IgD-negative memory B cell (primary cell): ENCODE measurements around the gene UBA6. TPM values are rescaled to one million over a fixed set of nuclear protein-coding genes. Genes with fewer than 3 reads are reported as not detected.
A peak's percentile ranks its signal among the peaks of the same experiment; 100 is the strongest.

Source experiments
- H3K27ac Mint-ChIP-seq, 3 donors: one replicate each; pipeline ENCODE4 v1.8.0; 2020 to 2022; ENCODE audit warnings: mild to moderate bottlenecking in 3 of 3, mixed read lengths in 3 of 3, moderate library complexity in 1 of 3
- H3K27me3 Mint-ChIP-seq: one replicate; pipeline ENCODE4 v1.8.0; 2021; ENCODE audit warnings: mixed read lengths
- H3K36me3 Mint-ChIP-seq: one replicate; pipeline ENCODE4 v1.8.0; 2020; ENCODE audit warnings: mild to moderate bottlenecking, mixed read lengths
- H3K4me1 Mint-ChIP-seq, 3 donors: one replicate each; pipeline ENCODE4 v1.8.0; 2020 to 2022; ENCODE audit warnings: mixed read lengths in 3 of 3, mild to moderate bottlenecking in 1 of 3
- H3K4me3 Mint-ChIP-seq, 4 donors: one replicate each; pipeline ENCODE4 v1.8.0; 2020 to 2022; ENCODE audit warnings: mild to moderate bottlenecking in 4 of 4, mixed read lengths in 4 of 4, moderate library complexity in 3 of 4
- H3K9me3 Mint-ChIP-seq, 3 donors: one replicate each; pipeline ENCODE4 v1.8.0; 2020 to 2021; ENCODE audit warnings: mixed read lengths in 3 of 3, mild to moderate bottlenecking in 1 of 3
- polyA plus RNA-seq: library from polyadenylated mRNA; unstranded; fragments of 300-500 nt; fragmentation: Illumina TruSeq; gene quantifications from one replicate; pipeline ENCODE4 v1.2.3, GENCODE V29; 2021

UBA6 gene
- polyA plus RNA-seq, 1 donor from 2014 or later = 29.3 TPM

DNA sequence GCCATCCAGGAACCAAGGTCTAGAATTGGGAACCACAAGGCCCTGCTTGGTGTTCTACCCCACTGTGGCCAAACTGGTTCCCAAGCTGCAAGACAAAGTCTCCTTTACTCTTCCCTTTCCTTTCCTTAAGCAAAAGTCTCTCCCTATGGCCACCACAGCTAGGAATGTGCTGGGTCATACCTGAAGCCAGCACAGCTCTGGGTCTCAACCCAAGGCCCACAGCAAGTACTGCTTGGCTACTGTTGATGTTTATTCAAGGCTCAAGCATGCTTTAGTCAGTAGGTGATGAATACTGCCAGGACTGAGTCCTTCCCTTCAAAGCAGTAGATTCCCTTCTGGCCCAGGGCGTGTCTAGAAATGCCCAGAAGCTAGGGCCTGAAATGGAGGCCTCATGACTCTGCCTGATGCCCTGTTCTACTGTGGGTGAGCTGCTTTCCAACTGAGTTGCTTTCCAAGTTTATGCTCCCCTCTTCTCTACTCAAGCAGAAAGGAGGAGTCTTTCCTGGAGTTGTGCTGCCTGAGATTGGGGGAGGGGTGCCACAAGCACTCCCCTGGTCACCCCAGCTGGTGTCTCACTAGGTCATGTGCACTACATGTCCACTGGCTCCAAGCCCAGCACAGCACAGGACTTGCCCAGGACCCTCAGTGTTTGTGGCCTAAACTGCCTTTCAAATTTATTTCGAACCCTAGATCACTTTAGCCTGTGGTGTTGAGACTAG is 97.5 kb downstream of the UBA6 start:
- peaks cover 12 to 19% (median 15%) of the 10 kb centered on the region in 3 donors for H3K4me1 Mint-ChIP-seq
- no peaks in the 10 kb centered on the region for H3K9me3 Mint-ChIP-seq
- no peak overlapping the region for H3K4me3 Mint-ChIP-seq
- peaks cover 19% of the 10 kb centered on the region for H3K36me3 Mint-ChIP-seq
- H3K27ac Mint-ChIP-seq = peak overlapping the region; percentile 31 to 76 (median 55)
- no peaks in the 10 kb centered on the region for H3K27me3 Mint-ChIP-seq

DNA sequence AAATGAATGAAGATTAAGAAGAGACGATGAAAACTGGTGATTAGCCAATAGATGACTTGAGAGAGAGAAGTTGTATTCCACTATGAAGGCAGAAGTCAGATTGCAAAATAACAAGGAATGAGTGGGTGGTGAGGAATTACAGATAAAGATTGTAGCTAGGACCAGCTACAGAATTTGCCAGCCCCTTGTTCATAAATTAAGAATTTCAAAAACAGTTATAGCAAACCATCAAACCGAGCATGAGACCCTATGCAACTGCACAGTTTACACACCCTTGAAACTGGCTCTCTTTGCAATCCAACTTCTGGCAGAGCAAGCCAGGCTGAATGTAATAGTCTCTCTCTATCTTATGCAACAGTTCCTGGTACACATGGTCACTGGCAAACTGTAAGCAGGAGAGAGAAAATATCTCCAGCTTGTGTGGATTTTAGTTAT is 107.2 kb downstream of the UBA6 start:
- Mint-ChIP-seq H3K27ac (no peak overlapping the region), H3K4me3 (no peak overlapping the region), H3K9me3 (peaks cover 0 to 3% (median 0%) of the 10 kb centered on the region in 3 donors), H3K4me1 (peaks cover 16 to 24% (median 21%) of the 10 kb centered on the region in 3 donors), H3K36me3 (peaks cover 34% of the 10 kb centered on the region), H3K27me3 (no peaks in the 10 kb centered on the region)

DNA sequence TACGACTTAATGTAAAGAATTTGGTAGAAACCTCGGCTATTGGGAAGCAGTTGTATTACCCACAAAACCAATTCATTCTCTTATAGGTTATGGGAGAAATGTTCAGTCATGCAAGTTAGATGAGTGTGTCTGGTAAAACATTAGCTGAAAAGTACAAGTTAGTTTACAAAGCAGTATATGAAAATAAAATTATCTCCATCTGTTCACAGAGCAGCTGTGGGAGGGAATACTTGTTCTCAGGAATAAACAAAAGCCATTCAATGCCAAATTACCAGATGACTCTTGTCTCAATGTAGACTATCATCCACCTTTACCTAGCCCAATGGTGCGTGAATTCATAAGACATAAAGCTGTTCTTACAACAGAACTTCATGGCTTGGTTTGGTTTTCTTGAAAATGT is 113.8 kb downstream of the UBA6 start:
- no peak overlapping the region for H3K4me3 Mint-ChIP-seq
- peaks cover 2 to 13% (median 12%) of the 10 kb centered on the region in 3 donors for H3K4me1 Mint-ChIP-seq
- H3K9me3 Mint-ChIP-seq = no peaks in the 10 kb centered on the region
- H3K27ac Mint-ChIP-seq = no peak overlapping the region
- no peaks in the 10 kb centered on the region for H3K27me3 Mint-ChIP-seq
- H3K36me3 Mint-ChIP-seq = peaks cover 23% of the 10 kb centered on the region

DNA sequence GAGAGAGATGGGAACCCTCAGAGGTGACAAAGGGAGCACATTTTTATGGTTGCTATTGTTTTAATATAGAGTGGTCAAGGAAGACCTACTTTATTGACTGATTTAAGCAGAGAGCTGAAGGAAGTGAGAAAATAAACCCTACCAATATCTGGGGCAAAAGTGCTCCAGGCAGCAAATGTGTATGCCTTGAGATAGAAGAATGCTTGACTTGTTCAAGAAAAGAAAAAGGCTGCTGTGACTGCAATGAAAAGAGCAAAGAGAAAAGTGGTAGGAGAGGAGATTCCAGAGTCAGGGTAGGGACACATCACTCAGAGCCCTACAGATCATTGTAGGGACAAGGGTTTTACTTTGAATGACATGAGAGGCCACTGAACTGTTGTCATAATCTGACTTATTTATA is 116.5 kb downstream of the UBA6 start:
- Mint-ChIP-seq H3K4me3 (no peak overlapping the region), H3K27ac (peak overlapping the region in 1 of 3 donors; percentile 65), H3K4me1 (peaks cover 19 to 28% (median 25%) of the 10 kb centered on the region in 3 donors)

DNA sequence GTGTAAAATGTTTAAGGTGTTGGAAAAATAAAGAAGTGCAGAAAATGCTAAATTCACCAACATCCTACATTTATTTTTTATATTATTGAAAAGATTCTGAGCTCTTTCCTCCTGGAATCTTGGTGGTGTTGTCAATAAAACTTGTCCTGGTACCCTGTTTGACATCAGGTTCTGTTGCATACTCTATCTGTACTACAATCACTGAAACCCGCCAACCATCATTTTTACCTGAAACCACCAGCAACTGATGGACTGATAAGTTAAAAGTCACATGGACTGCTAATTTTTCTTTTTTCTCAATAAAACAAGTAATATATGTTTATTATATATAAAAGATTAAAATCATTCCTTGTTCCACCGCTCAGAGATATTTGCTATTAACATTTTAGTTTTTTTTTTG is 119.0 kb downstream of the UBA6 start:
- Mint-ChIP-seq H3K27me3 (no peaks in the 10 kb centered on the region), H3K36me3 (peaks cover 23% of the 10 kb centered on the region), H3K27ac (peak overlapping the region; percentile 43 to 96 (median 93)), H3K4me3 (peak overlapping the region in 3 of 4 donors; percentile 1 to 55 (median 28)), H3K4me1 (peaks cover 25 to 34% (median 33%) of the 10 kb centered on the region in 3 donors), H3K9me3 (no peaks in the 10 kb centered on the region)

More for the DNA sequence above, 116.5 kb downstream of the UBA6 start:
- Mint-ChIP-seq H3K36me3 (peaks cover 18% of the 10 kb centered on the region), H3K27me3 (no peaks in the 10 kb centered on the region), H3K9me3 (no peaks in the 10 kb centered on the region)

- Mint-ChIP-seq H3K9me3 (no peaks in the 10 kb centered on the region), H3K4me1 (peaks cover 29 to 38% (median 33%) of the 10 kb centered on the region in 3 donors), H3K4me3 (peak overlapping the region; percentile 1 to 72 (median 64)), H3K36me3 (peaks cover 26% of the 10 kb centered on the region), H3K27ac (peak overlapping the region; percentile 43 to 96 (median 93)), H3K27me3 (no peaks in the 10 kb centered on the region)
Measured at GRCh38 chr4:67581208-67581857, 119.6 kb downstream of the UBA6 start.

GRCh38 chr4:67580577-67580976 is 120.4 kb downstream of the UBA6 start:
- peak overlapping the region; percentile 43 to 96 (median 93) for H3K27ac Mint-ChIP-seq
- H3K4me1 Mint-ChIP-seq = peaks cover 34 to 42% (median 39%) of the 10 kb centered on the region in 3 donors
- H3K9me3 Mint-ChIP-seq = no peaks in the 10 kb centered on the region
- H3K27me3 Mint-ChIP-seq = no peaks in the 10 kb centered on the region
- H3K36me3 Mint-ChIP-seq = peaks cover 23% of the 10 kb centered on the region
- peak overlapping the region in 2 of 4 donors; percentile 1 to 64 for H3K4me3 Mint-ChIP-seq

DNA sequence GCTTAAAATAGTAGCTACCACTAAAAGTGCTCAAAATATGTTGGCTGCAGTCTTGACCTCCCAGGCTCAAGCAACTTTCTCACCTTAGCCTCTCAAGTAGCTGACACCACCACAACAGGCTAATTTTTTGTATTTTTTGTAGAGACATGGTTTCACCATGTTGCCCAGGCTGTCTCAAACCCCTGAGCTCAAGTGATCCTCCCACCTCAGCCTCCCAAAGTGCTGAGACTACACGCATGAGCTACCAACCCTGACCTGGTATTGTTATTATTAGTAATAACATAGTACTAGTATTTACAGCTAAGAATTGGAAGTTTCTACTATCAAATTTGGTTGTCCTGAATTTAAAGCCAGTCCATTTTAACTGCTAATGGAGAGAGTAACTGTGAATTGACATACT is 124.4 kb downstream of the UBA6 start:
- H3K36me3 Mint-ChIP-seq = peaks cover 16% of the 10 kb centered on the region
- H3K4me3 Mint-ChIP-seq = peak overlapping the region in 2 of 4 donors; percentile 29 to 86
- peaks cover 51 to 60% (median 55%) of the 10 kb centered on the region in 3 donors for H3K4me1 Mint-ChIP-seq
- H3K27ac Mint-ChIP-seq = peak overlapping the region; percentile 76 to 97 (median 96)
- H3K27me3 Mint-ChIP-seq = no peaks in the 10 kb centered on the region
- no peaks in the 10 kb centered on the region for H3K9me3 Mint-ChIP-seq

DNA sequence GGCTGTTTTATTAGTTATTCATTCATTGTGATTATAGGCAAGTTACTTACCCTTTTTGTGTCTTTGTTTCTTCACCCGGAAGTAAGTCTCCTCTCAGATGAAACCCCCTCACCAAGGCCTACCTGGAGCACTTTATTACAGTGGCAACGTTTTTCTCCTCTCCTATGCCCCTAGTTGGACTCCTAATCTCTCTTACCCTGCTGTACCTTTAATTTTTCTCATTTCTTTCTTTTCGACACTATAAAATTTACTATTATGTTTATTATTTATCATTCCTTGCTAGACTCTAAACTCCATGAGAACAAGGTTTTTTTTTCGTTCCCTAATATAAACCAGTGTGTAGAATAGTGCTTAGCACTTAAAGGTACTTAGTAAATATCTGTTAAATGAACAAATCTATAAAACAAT is 124.9 kb downstream of the UBA6 start:
- Mint-ChIP-seq H3K36me3 (peaks cover 14% of the 10 kb centered on the region), H3K27ac (peak overlapping the region; percentile 76 to 97 (median 96)), H3K9me3 (no peaks in the 10 kb centered on the region), H3K27me3 (no peaks in the 10 kb centered on the region), H3K4me1 (peaks cover 46 to 59% (median 50%) of the 10 kb centered on the region in 3 donors), H3K4me3 (peak overlapping the region; percentile 9 to 87 (median 77))

GRCh38 chr4:67575232-67576058 is 125.5 kb downstream of the UBA6 start:
- peaks cover 40 to 55% (median 46%) of the 10 kb centered on the region in 3 donors for H3K4me1 Mint-ChIP-seq
- H3K27ac Mint-ChIP-seq = peak overlapping the region; percentile 76 to 97 (median 96)
- H3K27me3 Mint-ChIP-seq = no peaks in the 10 kb centered on the region
- peak overlapping the region; percentile 9 to 87 (median 77) for H3K4me3 Mint-ChIP-seq
- peaks cover 16% of the 10 kb centered on the region for H3K36me3 Mint-ChIP-seq
- H3K9me3 Mint-ChIP-seq = no peaks in the 10 kb centered on the region

- Mint-ChIP-seq H3K4me3 (peak overlapping the region in 3 of 4 donors; percentile 44 to 79 (median 49)), H3K4me1 (peaks cover 40 to 54% (median 46%) of the 10 kb centered on the region in 3 donors), H3K36me3 (peaks cover 10% of the 10 kb centered on the region), H3K27ac (peak overlapping the region; percentile 72 to 92 (median 80)), H3K27me3 (no peaks in the 10 kb centered on the region), H3K9me3 (no peaks in the 10 kb centered on the region)
Measured at GRCh38 chr4:67573193-67573592, 127.8 kb downstream of the UBA6 start.

DNA sequence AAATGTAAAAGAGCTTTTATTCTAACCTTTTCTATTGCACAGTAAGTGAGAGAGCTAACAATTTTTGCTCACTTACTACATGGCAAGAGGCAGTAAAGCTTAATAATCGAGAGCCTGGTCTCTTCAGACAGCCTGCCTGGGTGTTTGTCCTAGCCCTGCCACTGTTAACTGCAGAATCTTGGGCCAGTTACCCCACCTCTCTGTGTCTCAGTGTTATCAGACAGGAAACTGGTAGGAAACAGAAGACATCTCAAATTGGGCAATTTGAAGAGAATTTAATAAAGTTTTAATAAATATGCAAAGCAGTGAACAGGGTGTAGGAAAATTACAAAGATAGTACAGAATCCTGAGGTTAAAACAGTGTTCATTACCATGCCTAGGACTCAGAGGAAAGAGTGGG is 129.0 kb downstream of the UBA6 start:
- Mint-ChIP-seq H3K27me3 (no peaks in the 10 kb centered on the region), H3K36me3 (peaks cover 11% of the 10 kb centered on the region), H3K4me3 (peak overlapping the region in 2 of 4 donors; percentile 44 to 59), H3K4me1 (peaks cover 44 to 59% (median 52%) of the 10 kb centered on the region in 3 donors), H3K9me3 (no peaks in the 10 kb centered on the region), H3K27ac (peak overlapping the region; percentile 72 to 92 (median 80))

- H3K27me3 Mint-ChIP-seq = no peaks in the 10 kb centered on the region
- H3K36me3 Mint-ChIP-seq = peaks cover 11% of the 10 kb centered on the region
- peak overlapping the region in 2 of 3 donors; percentile 89 for H3K27ac Mint-ChIP-seq
- no peaks in the 10 kb centered on the region for H3K9me3 Mint-ChIP-seq
- H3K4me1 Mint-ChIP-seq = peaks cover 47 to 55% (median 48%) of the 10 kb centered on the region in 3 donors
- peak overlapping the region in 1 of 4 donors; percentile 67 for H3K4me3 Mint-ChIP-seq
Measured at GRCh38 chr4:67570537-67570936, 130.4 kb downstream of the UBA6 start.

GRCh38 chr4:67568820-67569219 is 132.1 kb downstream of the UBA6 start:
- Mint-ChIP-seq H3K27ac (peak overlapping the region in 1 of 3 donors; percentile 70), H3K36me3 (peaks cover 11% of the 10 kb centered on the region), H3K9me3 (no peaks in the 10 kb centered on the region), H3K27me3 (no peaks in the 10 kb centered on the region), H3K4me1 (peaks cover 50 to 54% (median 51%) of the 10 kb centered on the region in 3 donors), H3K4me3 (no peak overlapping the region)
